GM10266 (cell line): ENCODE results near the gene CDH13.

Source experiments
- DNase-seq: peaks from one replicate; pipeline ENCODE4 v3.0.0; 2012; ENCODE audit errors: extremely low spot score
- TF ChIP-seq, protein P1 (sequence below): IDR thresholded peaks from 2 replicates; pipeline ENCODE4 v1.5.1; 2012; ENCODE audit warnings: mild to moderate bottlenecking, low read depth; ENCODE audit not compliant: control insufficient read depth, insufficient read depth; ENCODE audit errors: missing control alignments

Gene CDH13

DNA sequence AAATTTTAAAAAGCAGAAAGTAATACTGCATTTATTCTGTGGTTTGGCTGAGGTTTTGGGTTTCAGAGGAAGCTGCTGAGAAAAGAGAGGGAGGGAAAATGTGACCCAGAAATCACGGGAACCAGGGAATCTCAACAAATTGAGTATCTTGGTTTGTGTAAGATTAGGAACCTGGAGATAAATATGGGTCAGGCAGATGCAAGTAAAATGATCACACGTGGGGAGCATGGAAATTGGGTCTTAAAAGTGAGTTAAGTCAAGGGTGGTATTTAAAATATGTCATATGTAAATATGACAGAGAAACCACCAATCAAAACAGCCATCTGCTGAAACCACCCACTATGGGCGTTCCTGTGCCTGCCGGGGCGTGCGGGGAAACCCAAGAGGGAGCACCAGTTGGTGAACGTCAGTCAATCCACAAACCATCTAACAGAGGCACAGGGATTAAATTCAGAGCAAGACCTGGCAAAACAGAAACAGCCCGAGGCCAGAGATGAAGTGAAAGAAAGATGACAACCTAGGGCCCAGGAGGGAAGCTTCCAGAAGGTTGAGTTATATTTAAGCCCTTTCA lies 33.4 kb downstream of the CDH13 start:
- no peak for DNase-seq
- TF ChIP-seq, protein P1, sequence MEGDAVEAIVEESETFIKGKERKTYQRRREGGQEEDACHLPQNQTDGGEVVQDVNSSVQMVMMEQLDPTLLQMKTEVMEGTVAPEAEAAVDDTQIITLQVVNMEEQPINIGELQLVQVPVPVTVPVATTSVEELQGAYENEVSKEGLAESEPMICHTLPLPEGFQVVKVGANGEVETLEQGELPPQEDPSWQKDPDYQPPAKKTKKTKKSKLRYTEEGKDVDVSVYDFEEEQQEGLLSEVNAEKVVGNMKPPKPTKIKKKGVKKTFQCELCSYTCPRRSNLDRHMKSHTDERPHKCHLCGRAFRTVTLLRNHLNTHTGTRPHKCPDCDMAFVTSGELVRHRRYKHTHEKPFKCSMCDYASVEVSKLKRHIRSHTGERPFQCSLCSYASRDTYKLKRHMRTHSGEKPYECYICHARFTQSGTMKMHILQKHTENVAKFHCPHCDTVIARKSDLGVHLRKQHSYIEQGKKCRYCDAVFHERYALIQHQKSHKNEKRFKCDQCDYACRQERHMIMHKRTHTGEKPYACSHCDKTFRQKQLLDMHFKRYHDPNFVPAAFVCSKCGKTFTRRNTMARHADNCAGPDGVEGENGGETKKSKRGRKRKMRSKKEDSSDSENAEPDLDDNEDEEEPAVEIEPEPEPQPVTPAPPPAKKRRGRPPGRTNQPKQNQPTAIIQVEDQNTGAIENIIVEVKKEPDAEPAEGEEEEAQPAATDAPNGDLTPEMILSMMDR: no peak

DNA sequence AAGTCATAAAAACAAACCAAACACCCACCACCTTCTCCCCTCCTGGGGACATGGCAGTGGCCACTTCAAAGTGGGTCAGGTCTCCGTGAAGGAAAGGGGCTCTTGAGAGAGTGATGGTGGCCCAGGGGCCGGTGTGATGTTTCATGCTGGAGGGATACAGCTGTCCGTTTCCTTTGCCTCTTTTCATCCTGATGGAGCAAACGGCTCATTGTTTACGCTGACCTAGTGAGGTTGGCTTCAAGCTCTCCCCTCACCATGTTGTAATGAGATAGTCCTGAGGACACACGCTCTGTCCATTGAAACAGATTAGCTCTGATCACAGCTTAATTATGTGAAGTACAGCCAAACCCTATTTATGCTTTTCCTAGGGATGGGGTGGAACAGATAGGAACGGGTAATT lies 34.2 kb downstream of the CDH13 start:
- no peak for DNase-seq
- TF ChIP-seq, protein P1: no peak

DNA sequence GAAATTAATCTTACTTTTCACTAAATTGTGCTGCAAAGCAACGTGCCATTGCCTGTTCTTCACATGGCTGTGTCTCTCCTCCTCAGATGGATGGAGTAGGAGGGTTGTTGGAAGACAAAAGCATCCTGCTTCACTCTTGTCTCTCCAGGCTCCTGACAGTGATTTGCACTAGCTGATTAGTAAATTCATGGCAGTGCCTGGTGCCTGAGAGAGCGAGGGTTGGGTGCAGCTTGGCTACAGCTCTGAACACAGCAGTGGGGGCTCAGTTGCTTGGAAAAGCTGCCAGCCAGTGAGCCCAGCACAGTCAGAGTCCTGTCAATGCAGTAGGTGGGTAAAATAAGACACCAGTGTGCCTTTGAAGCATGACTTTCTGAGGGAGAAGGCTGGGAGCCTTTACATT lies 37.4 kb downstream of the CDH13 start:
- no peak for DNase-seq

DNA sequence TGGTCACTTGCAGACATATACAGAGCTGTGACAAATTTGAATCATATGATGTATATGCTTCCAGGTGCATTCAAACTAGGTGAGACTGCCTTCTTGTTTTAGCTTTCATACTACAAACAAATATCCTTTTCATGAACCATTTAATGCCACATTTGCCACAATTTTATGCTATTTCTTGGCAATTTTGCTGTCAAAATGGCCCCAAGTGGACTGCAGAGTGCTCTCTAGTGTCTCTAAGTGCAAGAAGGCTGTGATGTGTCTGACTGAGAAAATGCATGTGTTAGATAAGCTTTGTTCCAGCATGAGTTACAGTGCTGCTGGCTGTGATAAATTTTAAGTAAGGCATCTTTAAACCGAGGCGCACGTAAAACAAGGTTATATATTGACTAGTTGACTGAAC lies 38.3 kb downstream of the CDH13 start:
- TF ChIP-seq, protein P1: no peak
- DNase-seq: no peak

More for the DNA sequence above, 37.4 kb downstream of the CDH13 start:
- TF ChIP-seq, protein P1: no peak

DNA sequence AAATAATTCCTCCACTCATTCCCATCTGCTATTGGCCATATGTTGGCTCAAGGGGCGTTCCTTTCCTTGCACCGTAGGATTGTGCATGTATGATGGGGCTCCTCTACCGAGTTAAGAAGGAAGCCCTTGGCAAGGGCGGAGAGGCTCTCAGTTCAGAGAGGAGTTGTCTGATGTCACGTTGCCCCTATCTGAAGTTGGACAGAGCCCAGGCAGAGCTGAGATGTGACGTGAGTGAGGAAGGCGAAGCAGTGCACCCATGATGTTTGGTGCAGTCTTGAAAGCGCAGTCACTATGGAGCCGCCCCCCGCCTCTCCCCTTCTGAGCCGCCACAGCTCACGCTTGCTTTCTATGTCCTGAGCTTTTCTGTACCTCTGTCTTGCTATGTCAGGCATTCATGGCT lies 40.7 kb downstream of the CDH13 start:
- TF ChIP-seq, protein P1: no peak
- no peak for DNase-seq

DNA sequence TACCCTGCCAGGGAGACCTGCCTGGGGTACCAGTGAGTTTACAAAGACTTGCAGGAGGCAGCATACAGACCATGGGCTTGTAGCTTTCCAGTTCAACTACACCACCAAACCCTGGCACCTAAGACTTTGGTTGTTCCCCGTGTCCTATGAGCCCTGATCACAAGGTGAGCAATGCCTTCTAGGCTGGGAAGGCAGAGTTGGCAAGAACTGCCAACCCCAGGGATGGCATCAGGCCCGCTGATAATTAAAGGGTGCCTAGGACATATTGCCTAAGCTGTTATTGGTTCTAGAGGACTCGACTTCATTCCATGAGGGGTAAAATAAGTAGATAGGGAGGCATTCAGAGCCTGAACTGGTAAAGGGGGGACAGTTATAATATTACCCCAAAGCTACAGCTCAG lies 41.3 kb downstream of the CDH13 start:
- TF ChIP-seq, protein P1: no peak
- no peak for DNase-seq

DNA sequence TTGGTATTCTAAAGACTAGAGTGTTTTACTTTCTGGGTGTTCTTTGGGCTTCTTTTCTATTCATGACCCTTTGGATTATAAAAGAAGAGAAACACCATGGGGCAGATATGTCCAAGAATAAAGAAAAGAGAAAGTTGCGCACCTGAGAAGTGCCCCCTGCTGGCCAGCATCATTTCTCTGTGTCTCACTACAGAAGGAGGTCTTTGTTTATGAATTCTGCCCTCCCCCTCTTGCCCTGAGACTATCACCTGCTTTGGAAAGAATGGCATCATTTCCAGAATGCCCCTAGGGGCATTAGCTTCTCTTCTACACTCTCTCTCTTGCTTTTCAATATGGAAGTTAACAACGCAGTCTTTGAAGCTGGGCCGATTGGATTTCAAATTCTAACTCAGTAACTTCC lies 45.0 kb downstream of the CDH13 start:
- no peak for DNase-seq
- TF ChIP-seq, protein P1: no peak
